ENCODE measurements around the gene LRRC8B. TPM values are rescaled to one million over a fixed set of nuclear protein-coding genes. Genes with fewer than 3 reads are reported as not detected.

LRRC8B gene
- total RNA-seq, 1 donor from 2014 or later = 19.1 TPM

DNA sequence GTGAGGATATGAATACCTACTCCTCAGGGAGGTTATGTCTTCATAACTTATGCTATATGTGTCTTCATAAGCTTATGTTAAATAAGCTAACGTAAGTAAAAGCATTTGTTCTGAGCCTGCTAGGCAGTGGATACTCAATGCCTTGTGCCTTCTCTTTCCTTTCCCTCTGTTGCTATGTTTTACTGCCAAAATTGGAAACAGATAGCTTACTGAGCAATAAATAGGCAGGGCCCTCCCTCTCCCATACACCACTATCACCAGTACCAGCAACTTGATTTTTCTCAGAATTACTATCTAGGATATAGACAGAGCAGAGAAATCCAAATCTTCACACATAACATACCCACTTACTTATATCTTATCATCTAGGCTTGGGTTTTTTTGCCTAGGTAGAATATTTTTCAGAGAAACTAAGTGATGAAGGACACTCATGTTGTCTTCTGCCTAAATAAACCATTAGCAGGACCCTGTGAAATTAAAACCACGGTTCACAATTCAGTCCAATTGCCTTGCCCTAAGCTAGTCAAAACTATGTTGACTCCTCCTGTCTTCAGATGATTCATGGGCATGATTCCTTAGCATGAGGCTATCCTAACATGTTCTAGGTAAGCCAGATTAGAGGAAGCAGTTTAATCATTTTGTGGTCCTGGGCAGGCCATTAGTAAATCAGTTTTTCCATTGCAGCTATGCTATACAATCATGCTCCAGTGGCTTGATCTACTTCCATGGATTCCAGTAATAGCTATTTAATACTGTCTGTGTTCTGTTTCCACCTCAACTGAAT, 92.4 kb downstream of the LRRC8B start:
- TF ChIP-seq, protein P1, sequence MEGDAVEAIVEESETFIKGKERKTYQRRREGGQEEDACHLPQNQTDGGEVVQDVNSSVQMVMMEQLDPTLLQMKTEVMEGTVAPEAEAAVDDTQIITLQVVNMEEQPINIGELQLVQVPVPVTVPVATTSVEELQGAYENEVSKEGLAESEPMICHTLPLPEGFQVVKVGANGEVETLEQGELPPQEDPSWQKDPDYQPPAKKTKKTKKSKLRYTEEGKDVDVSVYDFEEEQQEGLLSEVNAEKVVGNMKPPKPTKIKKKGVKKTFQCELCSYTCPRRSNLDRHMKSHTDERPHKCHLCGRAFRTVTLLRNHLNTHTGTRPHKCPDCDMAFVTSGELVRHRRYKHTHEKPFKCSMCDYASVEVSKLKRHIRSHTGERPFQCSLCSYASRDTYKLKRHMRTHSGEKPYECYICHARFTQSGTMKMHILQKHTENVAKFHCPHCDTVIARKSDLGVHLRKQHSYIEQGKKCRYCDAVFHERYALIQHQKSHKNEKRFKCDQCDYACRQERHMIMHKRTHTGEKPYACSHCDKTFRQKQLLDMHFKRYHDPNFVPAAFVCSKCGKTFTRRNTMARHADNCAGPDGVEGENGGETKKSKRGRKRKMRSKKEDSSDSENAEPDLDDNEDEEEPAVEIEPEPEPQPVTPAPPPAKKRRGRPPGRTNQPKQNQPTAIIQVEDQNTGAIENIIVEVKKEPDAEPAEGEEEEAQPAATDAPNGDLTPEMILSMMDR (IDR thresholded peaks at IDR 0.05) = no peak
- Mint-ChIP-seq H3K27ac (no peak overlapping the region), H3K9me3 (peaks cover 4% of the 10 kb centered on the region), H3K27me3 (no peaks in the 10 kb centered on the region), H3K4me1 (peaks cover 3% of the 10 kb centered on the region), H3K4me3 (no peak overlapping the region), H3K36me3 (ENCODE audit: low read depth) (peaks cover 4% of the 10 kb centered on the region)
- intact Hi-C loops (cut with micrococcal nuclease) = loop anchor here (1.0 kb wide), 1 partner anchor 146 kb away; no protein-coding TSS in a partner anchor
- POLR2A ChIA-PET = no interaction called here
- no peak for ATAC-seq (ENCODE audit: low read depth)
- CTCF ChIA-PET = interaction anchor here (0.6 to 5.1 kb wide), 8 partner anchors 12 to 224 kb away, joined by 3 to 37 read pairs (median 5); partner anchors contain the start of gene LRRC8C
- no peak for DNase-seq

DNA sequence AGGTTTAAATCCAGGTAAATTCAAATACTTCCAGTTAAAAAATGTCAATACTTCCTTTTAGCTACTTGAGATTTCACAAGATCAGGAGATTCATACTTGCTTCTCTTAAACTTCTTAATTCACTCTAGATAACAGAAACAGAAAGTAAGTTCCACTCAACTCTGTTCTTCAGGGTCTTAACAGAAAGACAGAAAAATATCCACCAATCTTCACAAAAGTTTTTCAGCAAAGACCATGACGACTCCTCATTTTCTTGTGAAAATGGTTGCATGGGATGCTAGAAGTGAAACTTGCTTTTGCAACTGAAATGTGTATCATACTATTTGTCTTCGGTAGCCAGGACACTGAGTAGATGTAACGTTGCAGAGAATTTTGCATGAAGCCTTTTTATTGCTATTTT, 96.0 kb downstream of the LRRC8B start:
- ATAC-seq (ENCODE audit: low read depth) (no peak), DNase-seq (no peak)
- intact Hi-C loops (cut with micrococcal nuclease) = loop anchor here (1.0 kb wide), 1 partner anchor 10 kb away; no protein-coding TSS in a partner anchor
- no peak overlapping the region for H3K4me3 Mint-ChIP-seq
- H3K9me3 Mint-ChIP-seq = peaks cover 4% of the 10 kb centered on the region
- H3K36me3 Mint-ChIP-seq (ENCODE audit: low read depth) = peaks cover 6% of the 10 kb centered on the region
- H3K27me3 Mint-ChIP-seq = no peaks in the 10 kb centered on the region
- H3K27ac Mint-ChIP-seq = no peak overlapping the region
- H3K4me1 Mint-ChIP-seq = no peaks in the 10 kb centered on the region
- CTCF ChIA-PET = interaction anchor here (0.6 kb wide), 1 partner anchor 10 kb away, joined by 3 read pairs; no protein-coding TSS in a partner anchor
- POLR2A ChIA-PET = no interaction called here
- TF ChIP-seq, protein P1 (IDR thresholded peaks at IDR 0.05) = no peak

DNA sequence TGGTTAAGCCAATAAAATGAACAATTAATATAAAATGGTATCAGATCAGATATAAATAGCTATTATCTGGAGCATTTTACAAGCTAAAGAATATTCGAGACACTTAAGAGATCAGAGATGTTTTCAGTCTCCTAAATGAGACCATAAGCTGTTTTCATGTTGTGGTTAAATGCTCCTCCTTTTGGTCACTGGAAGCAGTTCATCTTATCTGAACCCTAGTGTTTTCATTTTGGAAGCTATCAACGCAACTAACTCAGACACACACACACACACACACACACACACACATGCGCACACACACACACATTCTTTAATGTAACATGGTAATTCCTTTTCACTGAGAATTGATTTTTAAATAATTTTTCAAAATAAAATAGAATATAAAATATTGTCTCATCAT, 98.3 kb downstream of the LRRC8B start:
- DNase-seq (no peak), ATAC-seq (ENCODE audit: low read depth) (no peak)
- Mint-ChIP-seq H3K36me3 (ENCODE audit: low read depth) (peaks cover 2% of the 10 kb centered on the region), H3K27ac (no peak overlapping the region), H3K9me3 (no peaks in the 10 kb centered on the region), H3K4me1 (peaks cover 11% of the 10 kb centered on the region), H3K4me3 (no peak overlapping the region), H3K27me3 (no peaks in the 10 kb centered on the region)
- TF ChIP-seq, protein P1 (IDR thresholded peaks at IDR 0.05) = no peak
- ChIA-PET POLR2A (interaction anchor here (0.6 kb wide), 1 partner anchor 145 kb away, joined by 3 read pairs; no protein-coding TSS in a partner anchor), CTCF (interaction anchor here (0.9 to 3.3 kb wide), 4 partner anchors 8 to 140 kb away, joined by 3 to 13 read pairs (median 4); no protein-coding TSS in a partner anchor)
- intact Hi-C loops (cut with micrococcal nuclease) = no loop called here

DNA sequence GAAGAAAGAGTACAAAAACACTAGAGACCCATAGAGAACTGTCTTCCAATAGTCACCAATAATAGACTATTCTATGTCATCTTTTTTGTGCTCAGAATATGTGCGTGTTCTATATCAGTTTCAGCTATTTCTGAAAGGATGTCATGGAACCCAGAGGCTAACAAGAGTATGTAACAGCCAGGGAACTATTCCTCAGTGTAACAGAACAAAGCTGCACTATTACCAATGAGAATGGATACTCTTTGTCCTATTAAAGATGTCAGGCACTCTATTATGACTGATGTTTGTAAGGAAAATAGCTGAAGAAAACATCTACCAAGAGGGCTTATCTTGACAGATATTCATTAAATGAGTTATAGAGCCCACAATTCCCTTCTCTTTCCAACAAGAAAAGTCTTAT, 99.7 kb downstream of the LRRC8B start:
- TF ChIP-seq, protein P1 (IDR thresholded peaks at IDR 0.05) = no peak
- POLR2A ChIA-PET = no interaction called here
- no peaks in the 10 kb centered on the region for H3K9me3 Mint-ChIP-seq
- no peak overlapping the region for H3K27ac Mint-ChIP-seq
- DNase-seq (no peak), ATAC-seq (ENCODE audit: low read depth) (no peak)
- H3K36me3 Mint-ChIP-seq (ENCODE audit: low read depth) = peaks cover 4% of the 10 kb centered on the region
- H3K27me3 Mint-ChIP-seq = no peaks in the 10 kb centered on the region
- CTCF ChIA-PET = interaction anchor here (0.7 to 3.3 kb wide), 2 partner anchors 71 to 138 kb away, joined by 3 to 13 read pairs; no protein-coding TSS in a partner anchor
- intact Hi-C loops (cut with micrococcal nuclease) = no loop called here
- no peak overlapping the region for H3K4me3 Mint-ChIP-seq
- peaks cover 11% of the 10 kb centered on the region for H3K4me1 Mint-ChIP-seq

DNA sequence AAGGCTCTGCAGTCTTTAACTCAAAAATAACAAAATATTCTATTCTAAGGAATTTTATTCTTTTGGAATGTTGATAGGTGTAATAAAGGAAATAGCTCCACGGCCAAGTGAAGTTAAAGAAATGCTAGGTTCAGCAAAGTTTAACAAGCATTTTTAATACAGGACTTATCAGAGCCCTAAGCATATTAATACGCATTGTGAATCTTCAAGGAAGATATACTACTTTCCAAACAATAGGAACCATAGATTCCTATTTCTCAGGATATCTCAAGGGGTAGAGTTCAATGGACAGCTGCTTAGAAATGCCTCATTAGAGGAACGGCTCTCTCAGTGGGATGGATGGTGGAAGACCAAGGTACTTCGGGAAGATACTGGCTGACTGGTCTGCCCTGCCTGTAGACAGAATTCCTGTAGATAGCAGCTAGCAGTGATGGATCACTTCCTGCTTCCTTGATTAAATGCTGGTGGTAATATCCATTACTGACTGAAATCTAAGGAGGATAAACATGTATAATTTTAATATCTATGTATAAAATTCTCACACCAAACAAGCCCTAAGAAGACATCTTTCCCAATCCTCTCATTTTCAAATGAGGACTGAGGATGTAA, 100.2 kb downstream of the LRRC8B start:
- Mint-ChIP-seq H3K4me1 (peaks cover 11% of the 10 kb centered on the region), H3K27me3 (no peaks in the 10 kb centered on the region), H3K4me3 (no peak overlapping the region), H3K9me3 (no peaks in the 10 kb centered on the region), H3K36me3 (ENCODE audit: low read depth) (peaks cover 4% of the 10 kb centered on the region), H3K27ac (no peak overlapping the region)
- TF ChIP-seq, protein P1 (IDR thresholded peaks at IDR 0.05) = no peak
- ATAC-seq (ENCODE audit: low read depth) = no peak
- no peak for DNase-seq
- intact Hi-C loops (cut with micrococcal nuclease) = no loop called here
- POLR2A ChIA-PET = no interaction called here
- CTCF ChIA-PET = interaction anchor here (3.3 kb wide), 1 partner anchor 138 kb away, joined by 13 read pairs; no protein-coding TSS in a partner anchor

Data from activated B cell treated with CpG ODN at 0.5 μM for 24 hours (primary cell).